GM19397 (cell line): Measurements from ENCODE around the gene TXLNB.
"Not testable (repeated sequence)": the region's sequence is repeated elsewhere in the genome, so short reads cannot be mapped to it uniquely, and the experiment has no call there.

Experiments used
- ATAC-seq: cut with Tn5 transposase; IDR thresholded peaks from one replicate; pipeline ENCODE4 v1.9.1; 2021; ENCODE audit warnings: mild to moderate bottlenecking, moderate library complexity; ENCODE audit not compliant: unreplicated experiment

Gene TXLNB

DNA sequence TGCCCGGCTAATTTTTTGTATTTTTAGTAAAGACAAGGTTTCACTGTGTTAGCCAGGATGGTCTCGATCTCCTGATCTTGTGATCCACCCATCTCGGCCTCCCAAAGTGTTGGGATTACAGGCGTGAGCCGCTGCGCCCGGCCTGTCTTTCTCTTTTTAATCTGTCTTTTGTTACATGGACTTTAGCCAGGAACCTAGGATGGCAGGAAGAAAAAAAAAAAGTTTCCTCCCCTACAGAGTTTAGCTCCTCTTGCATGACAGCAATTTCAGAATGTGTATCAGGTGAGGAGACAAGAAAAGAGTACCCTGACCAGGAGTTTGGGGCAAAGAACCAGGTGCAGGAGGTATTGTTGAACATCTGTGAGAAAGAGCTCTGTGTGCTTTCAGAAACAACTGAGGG lies 21.4 kb upstream of the TXLNB start:
- no peak for ATAC-seq

DNA sequence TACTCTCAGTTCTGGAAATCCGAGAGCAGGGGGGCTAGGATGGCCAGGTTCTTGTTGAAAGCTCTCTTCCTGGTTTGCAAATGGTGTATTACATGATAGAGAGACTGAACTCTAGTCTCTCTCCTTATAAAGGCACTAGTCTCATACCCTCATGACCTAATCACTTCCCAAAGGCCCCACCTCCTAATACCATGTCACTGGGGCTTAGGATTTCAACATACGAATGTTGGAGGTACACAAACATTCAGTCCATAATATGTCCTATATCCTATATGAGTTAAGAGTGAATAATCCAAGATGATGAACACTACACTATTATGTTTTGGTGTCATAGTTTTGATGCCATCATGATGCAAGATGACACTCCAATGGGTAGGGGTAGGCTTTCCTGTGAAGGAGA lies 20.0 kb upstream of the TXLNB start:
- ATAC-seq, result no peak

DNA sequence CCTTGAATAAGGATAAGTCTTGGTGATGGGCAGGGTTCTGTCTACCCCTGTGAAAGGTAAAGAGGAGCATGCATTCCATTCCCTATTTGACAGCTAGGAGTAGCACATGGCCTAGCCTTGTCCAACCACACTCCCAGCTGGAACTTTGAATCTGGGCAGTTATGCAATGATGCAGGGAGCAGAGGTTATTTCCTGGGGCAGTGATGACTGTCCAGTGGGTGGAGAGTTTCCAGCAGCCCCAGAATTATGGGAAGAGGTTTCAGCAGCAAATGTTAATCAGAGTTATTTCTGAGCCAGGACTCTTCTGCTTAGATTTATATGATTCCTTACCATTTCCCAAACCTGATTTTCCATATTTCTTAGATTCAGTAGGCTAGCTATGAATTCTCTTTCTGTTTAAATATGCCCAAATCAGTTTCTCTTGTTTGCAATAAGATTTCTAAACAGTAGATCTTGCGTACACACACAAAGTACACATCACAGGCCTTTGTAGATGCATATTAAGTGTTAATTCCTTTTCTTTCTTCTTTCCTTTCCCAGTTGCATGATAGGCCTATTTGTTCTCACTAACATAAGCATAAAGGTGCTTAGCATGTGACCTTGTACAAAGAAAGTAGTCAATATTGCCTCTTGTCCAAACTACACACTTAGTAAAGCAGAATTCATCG lies 17.3 kb upstream of the TXLNB start:
- no peak for ATAC-seq

DNA sequence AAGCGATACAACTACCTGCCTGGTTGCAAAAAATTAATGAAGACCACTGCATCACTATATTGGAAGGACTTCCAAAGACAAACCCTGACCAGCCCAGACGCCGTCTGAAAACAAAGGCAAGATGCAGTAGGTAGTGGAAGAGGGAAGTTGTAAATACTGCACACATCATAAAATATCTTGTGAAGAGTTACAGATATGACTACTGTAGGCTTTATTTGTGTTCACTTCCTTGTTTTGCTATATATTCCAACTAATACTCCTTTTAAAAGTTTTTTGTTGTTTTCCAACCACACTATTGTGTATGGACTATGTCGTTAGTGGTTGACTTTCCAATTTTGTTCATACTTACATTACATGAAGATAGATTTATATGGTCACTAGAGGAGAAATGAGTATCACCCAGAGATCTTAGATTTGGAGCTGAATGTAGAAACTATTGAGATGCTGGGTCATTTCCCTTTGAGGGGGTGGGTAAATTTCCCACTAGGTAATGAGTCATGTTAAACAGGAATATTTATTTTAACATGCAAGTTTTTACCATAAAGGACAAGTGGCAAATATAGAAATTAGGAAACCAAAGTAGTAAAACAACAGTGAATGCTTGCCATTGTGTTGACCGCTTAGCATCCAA lies 16.6 kb upstream of the TXLNB start:
- ATAC-seq, result no peak

DNA sequence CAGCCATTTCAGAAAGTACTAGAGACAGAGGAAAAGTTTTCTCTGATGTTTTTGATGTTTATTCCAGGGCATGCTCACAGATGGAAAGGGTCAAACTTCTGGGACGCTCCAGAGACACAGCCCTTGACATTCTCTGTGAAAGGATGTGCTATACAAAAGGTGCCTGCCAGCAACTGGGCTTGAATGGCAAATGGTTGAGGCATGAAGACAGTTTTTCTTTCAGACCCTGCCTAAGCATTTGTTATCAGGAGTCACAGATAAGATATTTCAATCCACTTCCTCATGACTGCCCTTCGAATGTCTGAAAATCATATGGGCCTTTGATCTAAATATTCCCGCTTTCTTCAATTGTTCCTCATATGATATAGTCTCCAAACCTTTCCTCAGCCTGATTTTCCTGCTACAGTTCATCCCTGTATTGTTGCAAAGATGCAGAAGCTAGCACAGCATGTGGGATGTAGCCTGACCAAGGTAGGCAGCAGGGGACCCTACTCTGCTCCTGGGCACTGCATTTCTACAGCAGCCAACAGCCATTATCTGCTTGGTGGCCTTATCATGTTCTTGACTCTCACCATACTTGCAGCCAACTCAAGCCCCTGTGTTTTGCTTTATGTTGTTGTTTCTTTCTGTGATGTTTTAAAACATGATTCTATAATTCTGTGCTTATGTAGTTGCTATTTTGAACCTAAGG lies 14.6 kb upstream of the TXLNB start:
- no peak for ATAC-seq

DNA sequence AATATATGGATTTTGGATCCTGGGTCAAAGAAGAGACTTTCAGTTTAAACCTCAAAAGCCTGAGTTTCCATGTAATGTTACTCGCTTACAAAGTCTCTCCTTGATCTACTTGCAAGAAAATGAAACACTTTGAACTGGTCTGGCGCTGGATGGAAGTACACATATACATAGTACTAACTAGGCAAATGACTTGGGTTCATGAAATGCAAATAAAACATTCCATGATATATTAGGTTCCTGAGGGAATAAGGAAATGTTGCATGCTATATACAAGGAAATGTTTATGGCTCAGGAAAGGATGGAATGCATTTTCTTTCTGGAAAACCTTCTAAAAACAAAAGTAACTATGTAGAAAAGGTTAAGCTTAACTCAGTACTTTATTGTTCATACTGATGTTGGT lies 11.4 kb upstream of the TXLNB start:
- no peak for ATAC-seq

DNA sequence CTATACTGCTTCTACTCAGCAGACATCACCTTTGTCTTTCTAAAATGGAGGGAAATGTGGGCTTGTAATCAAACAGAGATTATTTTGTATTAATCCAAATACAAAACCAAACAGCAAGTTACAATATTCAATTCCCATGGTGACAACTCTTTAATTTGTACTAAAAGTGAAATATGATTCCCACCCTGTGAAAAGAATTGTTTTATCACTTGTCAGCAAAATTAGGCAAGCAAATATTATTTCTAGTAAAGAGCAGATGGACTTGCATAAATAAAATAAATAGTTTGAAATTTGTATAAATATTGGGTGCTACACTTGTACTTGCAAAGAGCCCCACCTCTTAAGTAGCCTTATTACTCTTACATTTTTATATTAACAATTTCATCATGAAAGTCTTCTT lies 6.1 kb upstream of the TXLNB start:
- ATAC-seq, result no peak

DNA sequence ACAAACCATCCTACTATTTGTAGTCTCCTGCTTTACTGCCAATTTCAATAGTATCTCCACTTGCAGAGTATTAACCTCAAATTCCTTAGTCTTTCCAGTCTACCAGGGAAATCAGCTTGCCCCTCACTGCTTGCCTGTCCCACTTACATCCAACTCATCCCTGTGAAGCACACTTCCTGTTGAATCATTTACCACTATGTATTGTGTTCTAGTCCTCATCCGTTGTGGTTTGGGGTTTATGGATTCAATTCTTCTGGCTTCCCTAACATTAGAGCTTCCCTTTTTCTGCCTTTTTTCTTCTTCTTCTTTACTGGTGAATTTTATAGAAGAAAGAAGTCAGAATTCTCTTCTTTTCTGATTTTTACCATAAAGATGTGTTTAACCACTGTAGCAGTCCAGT lies 5.1 kb upstream of the TXLNB start:
- ATAC-seq, result no peak

DNA sequence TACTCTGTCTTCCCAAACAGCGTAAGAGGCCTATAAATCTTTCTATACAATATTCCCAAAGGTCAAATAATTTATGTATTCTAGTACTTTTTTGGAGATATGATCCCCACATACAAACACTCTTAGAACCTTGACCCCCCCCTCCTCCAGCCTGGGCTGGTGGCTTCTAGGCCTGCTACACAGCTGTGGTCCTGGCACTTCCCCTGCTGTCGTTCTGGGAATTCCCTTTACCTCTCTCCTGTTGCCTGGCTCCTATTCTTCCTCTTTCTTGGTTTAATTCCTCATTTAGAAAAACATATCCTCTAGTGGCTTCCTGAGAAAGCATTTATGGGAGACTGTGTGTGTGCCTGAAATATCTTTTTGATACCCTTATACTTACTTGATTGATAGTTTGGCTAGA lies 4.1 kb upstream of the TXLNB start:
- no peak for ATAC-seq

DNA sequence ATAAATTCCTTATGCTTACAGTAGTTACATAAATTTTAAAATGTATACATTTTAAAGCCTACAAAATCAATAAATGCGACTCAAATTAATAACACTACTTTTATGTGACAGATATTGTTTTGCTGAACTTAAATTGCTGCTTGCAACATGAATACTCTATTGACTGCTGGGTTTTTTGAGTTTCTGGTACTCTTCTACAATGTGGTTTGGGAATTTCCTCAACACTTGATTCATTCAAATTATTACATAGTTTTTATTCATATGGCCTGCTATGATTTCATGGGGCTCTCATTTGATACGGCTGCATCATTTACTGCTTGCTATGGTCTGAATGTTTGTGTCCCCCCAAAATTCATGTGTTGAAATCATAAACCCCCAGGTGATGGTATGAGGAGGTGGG lies 2.3 kb upstream of the TXLNB start:
- ATAC-seq, result no peak

DNA sequence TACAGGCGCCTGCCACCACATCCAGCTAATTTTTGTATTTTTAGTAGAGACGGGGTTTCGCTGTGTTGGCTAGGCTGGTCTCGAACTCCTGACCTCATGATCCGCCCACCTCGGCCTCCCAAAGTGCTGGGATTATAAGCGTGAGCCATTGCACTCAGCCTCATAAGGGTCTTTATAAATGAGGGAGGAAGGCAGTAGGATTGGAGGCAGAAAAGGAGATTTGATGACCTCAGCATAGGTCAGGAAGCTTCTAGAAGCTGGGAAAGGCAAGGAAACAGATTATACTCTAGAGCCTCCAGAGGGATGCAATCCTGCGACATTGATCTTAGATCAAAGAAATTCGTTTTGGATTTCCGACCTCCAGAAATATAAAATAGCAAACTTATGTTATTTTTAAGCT lies 1.4 kb upstream of the TXLNB start:
- not testable (repeated sequence) for ATAC-seq

DNA sequence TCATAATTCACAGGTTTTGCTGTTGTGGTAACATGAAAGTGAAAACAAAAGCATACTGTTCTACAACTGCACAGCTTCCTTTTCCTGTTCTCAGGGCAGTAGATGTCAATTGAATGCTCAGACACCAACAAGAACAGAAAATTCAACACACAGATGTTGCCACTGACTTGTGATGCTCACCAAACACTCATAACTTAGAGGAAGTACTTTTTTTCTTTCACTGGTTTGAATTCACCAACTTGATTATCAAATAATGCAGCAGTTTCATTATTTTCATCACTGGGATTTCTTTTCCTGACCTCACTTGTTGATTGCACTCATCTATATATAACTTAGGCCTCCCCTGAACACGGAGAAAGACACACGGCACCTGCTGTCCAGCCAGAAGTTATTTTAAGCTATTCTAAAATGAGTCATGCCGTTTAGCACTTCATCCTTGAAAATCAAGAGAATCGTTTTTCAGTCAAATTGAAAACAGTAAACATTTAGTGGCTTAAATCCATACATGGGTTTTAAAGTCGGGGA lies 949 bp downstream of the TXLNB start:
- ATAC-seq, result peak; percentile 76

DNA sequence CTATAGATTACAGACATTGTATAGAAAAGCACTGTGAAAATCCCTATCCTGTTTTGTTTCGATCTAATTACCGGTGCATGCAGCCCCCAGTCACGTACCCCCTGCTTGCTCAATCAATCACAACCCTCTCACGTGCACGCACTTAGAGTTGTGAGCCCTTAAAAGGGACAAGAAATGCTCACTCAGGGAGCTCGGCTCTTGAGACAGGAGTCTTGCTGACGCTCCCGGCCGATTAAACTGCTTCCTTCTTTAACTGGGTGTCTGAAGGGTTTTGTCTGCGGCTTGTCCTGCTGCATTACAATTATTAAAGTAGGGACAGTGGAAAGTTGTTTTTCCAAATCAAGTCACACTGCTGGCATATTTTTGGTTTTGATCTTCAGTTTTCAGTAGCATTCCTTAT lies 2.6 kb downstream of the TXLNB start:
- ATAC-seq, result no peak

DNA sequence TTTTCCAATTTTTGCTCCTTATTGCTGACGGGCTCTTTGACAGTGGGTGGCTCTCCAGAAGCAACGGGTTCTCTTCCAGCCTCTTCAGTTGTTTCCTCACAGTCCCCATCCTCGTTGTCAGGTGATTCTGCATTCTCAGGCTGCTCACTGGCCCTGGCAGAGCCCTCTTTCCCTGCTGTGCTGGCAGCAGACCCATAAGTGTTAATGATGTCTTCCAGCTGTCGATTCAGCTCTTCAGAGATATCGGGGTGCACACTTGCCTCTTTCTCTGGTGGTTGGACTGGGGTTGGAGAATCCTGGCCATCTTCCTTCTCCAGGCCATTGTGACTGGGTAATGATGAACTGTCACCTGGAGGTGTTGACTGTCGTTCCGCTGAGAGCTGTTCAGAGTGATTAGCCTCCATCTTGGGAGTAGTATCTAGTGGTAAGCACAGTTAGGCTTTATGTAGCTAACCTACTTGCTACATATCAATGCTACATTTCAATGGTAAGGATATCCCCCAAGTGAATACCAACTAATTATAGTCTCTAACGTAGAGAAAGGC lies 3.2 kb downstream of the TXLNB start:
- no peak for ATAC-seq

DNA sequence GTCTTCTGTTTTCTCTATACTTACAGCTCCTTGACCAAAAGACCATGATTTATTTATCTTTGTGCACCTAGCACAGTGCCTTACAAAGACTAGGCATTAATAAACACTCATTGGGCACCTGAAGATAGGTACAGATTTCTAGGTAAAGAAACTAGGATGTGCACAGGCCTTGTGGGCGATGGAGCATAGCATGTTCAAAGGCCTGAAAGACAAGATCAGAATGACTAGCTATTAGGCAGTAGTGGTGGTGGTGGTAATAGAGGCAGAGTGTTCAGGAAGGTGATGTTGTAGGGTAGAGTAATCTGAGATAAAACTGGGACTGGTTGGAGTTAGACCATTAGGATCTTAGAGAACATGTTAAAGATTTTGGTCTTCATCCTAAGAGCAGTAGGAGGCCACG lies 3.9 kb downstream of the TXLNB start:
- ATAC-seq, result no peak

DNA sequence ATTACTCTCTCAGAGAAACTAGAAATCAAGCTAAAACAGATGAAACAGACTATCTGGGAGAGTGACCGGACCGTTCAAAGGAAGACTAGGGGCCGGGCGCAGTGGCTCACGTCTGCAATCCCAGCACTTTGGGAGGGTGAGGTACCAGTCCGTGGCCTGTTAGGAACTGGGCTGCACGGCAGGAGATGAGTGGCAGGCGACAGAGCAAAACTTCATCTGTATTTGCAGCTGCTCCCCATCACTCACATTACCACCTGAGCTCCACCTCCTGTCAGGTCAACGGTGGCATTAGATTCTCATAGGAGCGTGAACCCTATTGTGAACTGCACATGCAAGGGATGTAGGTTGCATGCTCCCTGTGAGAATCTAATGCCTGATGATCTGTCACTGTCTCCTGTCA lies 5.4 kb downstream of the TXLNB start:
- not testable (repeated sequence) for ATAC-seq

DNA sequence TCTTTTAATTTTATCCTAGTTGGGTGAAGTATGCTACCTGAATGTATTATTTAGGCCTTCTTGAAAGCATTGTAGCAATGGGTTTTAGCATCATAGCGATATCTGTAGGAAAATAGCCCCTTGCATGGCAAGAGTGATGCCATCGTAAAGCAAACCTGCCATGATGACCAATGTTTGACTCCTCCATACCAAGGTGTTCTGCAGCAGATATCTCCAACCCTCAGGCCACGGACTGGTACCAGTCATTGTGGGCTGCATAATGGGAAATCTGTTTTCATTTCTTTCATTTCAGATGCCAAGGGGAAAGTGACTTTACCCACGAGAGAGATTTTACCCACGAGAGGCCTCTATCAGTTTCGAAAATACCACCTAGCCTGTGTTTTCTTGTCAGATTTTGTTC lies 6.2 kb downstream of the TXLNB start:
- ATAC-seq, result no peak

DNA sequence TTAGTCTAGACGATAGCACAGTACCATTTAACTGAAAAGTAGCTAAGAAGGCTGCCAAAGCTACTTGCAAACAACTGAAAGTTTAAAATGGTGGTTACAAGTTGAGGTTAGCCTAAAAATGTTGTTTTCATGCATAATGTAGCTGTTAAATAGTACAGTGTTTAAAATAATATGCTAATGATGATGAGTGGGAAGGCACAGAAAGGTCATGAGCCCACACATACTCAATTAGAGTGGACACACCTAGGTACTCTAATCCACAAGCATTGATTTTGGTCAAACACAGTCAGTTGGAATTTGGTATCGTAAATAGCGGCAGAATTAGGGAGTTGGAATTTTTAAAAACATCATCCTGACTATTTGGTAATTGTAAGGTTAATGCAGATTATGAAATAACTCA lies 7.0 kb downstream of the TXLNB start:
- ATAC-seq, result no peak

DNA sequence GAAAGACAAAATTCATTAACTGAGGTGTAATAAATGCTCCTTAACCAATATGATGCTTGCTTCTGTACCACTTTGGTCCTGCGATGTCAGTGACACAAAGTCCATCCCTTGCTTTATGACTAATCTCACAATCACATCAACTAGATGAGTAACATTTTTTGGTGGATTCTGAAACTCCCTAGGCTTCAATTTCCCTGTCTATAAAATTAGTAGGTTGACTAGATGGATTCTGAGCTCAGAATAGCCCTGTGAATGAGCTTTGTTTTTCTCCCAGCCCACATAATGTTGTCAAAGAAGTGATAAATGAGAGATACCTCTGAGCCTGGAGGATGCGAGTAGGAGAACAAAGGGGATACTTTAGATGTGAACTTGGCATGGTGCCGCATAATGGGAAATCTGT lies 9.1 kb downstream of the TXLNB start:
- no peak for ATAC-seq

DNA sequence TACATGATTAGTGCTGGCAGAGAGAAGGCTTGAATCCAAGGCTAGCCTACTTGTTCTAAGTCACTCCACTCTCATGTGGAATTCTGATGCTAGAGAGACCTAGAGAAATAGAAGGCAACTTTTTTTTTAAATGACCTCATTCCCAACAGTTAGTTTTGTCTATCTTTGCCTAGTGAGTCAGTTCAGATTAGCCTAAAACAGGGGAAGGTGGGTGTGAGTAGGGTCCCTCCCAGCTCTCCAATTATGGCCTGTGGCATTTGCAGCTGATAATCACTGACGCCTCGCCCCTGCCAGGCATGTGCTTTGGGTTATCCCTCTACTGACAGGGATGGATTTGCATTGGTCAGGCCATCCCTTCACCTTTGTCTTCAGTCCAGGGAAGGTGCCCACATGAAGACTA lies 13.6 kb downstream of the TXLNB start:
- no peak for ATAC-seq

DNA sequence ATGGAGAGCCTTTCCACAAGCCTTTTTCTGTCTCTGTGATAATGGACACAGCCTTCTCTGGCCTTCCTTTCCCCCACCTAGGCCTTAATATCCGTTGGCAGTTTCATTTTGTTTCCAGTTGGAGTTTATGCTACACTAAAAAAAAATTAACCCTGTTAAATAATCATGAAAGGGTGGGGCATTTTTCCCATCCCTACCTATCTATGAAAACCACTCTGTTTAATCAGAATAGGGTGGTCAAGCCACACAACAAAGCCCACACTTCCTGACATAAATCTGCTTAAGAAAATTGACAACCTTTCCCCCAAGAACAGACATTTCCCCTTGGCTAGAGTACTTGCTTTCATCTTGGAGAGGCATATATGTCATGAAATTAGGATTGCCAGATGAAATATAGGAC lies 14.2 kb downstream of the TXLNB start:
- no peak for ATAC-seq

DNA sequence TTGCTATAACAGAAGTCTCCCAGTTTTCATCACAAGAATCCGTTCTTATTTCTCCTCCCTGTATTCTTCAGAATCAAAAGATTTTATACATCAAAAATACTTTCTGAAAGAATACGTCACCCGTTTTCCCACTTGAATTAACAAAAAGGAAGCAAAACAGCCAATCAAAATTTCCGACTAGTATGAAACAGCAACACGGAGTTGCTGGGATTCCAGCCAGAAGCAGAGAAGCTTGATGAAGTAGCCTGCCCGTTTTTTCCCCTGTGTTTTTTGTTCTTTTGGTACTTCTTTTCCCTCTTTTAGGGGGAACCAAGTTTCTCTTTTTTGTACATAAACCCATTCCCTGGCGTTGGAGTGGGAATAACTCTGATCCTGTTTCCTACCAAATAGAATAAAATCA lies 14.6 kb downstream of the TXLNB start:
- ATAC-seq, result no peak
